SU-DHL-6 (cell line): Measurements from ENCODE around the gene FIBIN.

Experiments
- EZH2phosphoT487 ChIP-seq: fragments of 200-600 bp; sonication (generic), shearing (Covaris generic); conservative IDR thresholded peaks from 2 replicates; pipeline ENCODE4 v1.6.1; 2018; ENCODE audit warnings: mild to moderate bottlenecking, antibody characterized with exemption, low read length, moderate library complexity, mixed read lengths
- TF ChIP-seq, protein P1 (sequence below): fragments of 200-600 bp; sonication (generic); IDR thresholded peaks from one replicate; pipeline ENCODE4 v1.5.1; 2017; ENCODE audit warnings: antibody characterized with exemption, mild to moderate bottlenecking, low read length, moderate library complexity; ENCODE audit not compliant: insufficient read depth, poor library complexity, severe bottlenecking

DNA sequence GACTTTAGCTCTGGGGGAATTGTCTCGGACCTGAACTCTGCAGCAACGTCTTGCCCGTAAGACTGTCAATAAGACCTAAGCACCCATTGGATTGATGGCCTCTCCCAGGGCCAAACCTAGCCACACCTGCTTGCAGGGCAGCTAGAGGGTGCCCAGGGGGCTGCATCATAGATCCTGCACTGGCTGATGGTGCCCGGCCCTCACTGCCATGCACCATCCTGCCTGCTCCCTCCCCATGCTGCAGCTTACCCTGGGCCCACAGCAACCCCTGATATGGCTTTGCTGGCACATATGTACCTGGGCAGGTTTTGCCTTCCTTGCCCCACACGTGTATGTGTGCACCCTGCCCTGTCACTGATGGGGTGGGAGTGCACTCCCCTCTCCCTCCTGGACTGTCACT is 37.8 kb downstream of the FIBIN start:
- TF ChIP-seq, protein P1, sequence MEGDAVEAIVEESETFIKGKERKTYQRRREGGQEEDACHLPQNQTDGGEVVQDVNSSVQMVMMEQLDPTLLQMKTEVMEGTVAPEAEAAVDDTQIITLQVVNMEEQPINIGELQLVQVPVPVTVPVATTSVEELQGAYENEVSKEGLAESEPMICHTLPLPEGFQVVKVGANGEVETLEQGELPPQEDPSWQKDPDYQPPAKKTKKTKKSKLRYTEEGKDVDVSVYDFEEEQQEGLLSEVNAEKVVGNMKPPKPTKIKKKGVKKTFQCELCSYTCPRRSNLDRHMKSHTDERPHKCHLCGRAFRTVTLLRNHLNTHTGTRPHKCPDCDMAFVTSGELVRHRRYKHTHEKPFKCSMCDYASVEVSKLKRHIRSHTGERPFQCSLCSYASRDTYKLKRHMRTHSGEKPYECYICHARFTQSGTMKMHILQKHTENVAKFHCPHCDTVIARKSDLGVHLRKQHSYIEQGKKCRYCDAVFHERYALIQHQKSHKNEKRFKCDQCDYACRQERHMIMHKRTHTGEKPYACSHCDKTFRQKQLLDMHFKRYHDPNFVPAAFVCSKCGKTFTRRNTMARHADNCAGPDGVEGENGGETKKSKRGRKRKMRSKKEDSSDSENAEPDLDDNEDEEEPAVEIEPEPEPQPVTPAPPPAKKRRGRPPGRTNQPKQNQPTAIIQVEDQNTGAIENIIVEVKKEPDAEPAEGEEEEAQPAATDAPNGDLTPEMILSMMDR: no peak
- no peak for TF ChIP-seq EZH2phosphoT487
